ENCODE data around the gene VTI1A. TPM values are rescaled to one million over a fixed set of nuclear protein-coding genes. Genes with fewer than 3 reads are reported as not detected.
A peak's percentile ranks its signal among the peaks of the same experiment; 100 is the strongest.
"Not testable (repeated sequence)": the region's sequence is repeated elsewhere in the genome, so short reads cannot be mapped to it uniquely, and the experiment has no call there.

The VTI1A gene
- total RNA-seq, 3 donors from 2014 or later: 36.2 to 55.9 (median 44.4) TPM

DNA sequence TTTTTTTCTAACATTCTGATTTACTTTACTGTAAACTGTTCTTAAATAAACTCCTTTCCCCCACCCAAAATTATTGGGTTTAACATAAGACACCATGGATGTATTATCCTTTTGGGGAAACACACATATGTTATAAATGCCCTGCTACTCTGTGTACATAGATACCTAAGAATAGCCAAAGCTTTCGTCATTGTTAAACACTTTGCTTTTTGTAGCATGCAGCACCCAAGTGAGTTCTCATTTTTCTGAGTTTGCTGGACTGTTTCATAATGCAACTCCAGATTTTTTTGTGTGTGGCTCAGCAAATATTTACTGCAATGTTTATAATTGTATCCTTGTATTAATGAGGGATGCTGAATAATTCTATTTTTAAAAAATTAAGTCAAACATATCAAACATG is 86.9 kb downstream of the VTI1A start:
- H3K4me3 ChIP-seq: no peak overlapping the region
- TF ChIP-seq, protein P1, sequence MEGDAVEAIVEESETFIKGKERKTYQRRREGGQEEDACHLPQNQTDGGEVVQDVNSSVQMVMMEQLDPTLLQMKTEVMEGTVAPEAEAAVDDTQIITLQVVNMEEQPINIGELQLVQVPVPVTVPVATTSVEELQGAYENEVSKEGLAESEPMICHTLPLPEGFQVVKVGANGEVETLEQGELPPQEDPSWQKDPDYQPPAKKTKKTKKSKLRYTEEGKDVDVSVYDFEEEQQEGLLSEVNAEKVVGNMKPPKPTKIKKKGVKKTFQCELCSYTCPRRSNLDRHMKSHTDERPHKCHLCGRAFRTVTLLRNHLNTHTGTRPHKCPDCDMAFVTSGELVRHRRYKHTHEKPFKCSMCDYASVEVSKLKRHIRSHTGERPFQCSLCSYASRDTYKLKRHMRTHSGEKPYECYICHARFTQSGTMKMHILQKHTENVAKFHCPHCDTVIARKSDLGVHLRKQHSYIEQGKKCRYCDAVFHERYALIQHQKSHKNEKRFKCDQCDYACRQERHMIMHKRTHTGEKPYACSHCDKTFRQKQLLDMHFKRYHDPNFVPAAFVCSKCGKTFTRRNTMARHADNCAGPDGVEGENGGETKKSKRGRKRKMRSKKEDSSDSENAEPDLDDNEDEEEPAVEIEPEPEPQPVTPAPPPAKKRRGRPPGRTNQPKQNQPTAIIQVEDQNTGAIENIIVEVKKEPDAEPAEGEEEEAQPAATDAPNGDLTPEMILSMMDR (IDR thresholded peaks at IDR 0.05): no peak
- no peak for ATAC-seq
- no peaks in the 10 kb centered on the region for H3K4me1 ChIP-seq (ENCODE audit: low read depth)
- no peaks in the 10 kb centered on the region for H3K9me3 ChIP-seq
- no peaks in the 10 kb centered on the region for H3K36me3 ChIP-seq (ENCODE audit: low read depth)
- no peak for DNase-seq
- intact Hi-C loops (cut with DNase I, micrococcal nuclease): no loop called here

- TF ChIP-seq, protein P1 (IDR thresholded peaks at IDR 0.05): no peak
- intact Hi-C loops (cut with DNase I, micrococcal nuclease): no loop called here
- DNase-seq: no peak
- Histone ChIP-seq H3K9me3 (no peaks in the 10 kb centered on the region), H3K4me1 (ENCODE audit: low read depth) (no peaks in the 10 kb centered on the region), H3K36me3 (ENCODE audit: low read depth) (no peaks in the 10 kb centered on the region), H3K4me3 (no peak overlapping the region)
- peak; percentile 56 for ATAC-seq
Observed at GRCh38 chr10:112535531-112535951, 88.5 kb downstream of the VTI1A start.

GRCh38 chr10:112536663-112537062 is 89.6 kb downstream of the VTI1A start:
- DNase-seq: no peak
- TF ChIP-seq, protein P1 (IDR thresholded peaks at IDR 0.05): no peak
- Histone ChIP-seq H3K9me3 (no peaks in the 10 kb centered on the region), H3K4me1 (ENCODE audit: low read depth) (no peaks in the 10 kb centered on the region), H3K4me3 (no peak overlapping the region), H3K36me3 (ENCODE audit: low read depth) (no peaks in the 10 kb centered on the region)
- intact Hi-C loops (cut with DNase I, micrococcal nuclease): no loop called here
- no peak for ATAC-seq

GRCh38 chr10:112538168-112538567 is 91.2 kb downstream of the VTI1A start:
- no peak overlapping the region for H3K4me3 ChIP-seq
- intact Hi-C loops (cut with DNase I, micrococcal nuclease): no loop called here
- no peaks in the 10 kb centered on the region for H3K4me1 ChIP-seq (ENCODE audit: low read depth)
- H3K9me3 ChIP-seq: no peaks in the 10 kb centered on the region
- no peak for ATAC-seq
- TF ChIP-seq, protein P1 (IDR thresholded peaks at IDR 0.05): no peak
- H3K36me3 ChIP-seq (ENCODE audit: low read depth): no peaks in the 10 kb centered on the region
- DNase-seq: no peak

- H3K9me3 ChIP-seq: no peaks in the 10 kb centered on the region
- no peaks in the 10 kb centered on the region for H3K36me3 ChIP-seq (ENCODE audit: low read depth)
- DNase-seq (no peak), ATAC-seq (no peak)
- no peaks in the 10 kb centered on the region for H3K4me1 ChIP-seq (ENCODE audit: low read depth)
- intact Hi-C loops (cut with DNase I, micrococcal nuclease): no loop called here
- TF ChIP-seq, protein P1 (IDR thresholded peaks at IDR 0.05): no peak
- H3K4me3 ChIP-seq: no peak overlapping the region
Observed at GRCh38 chr10:112539340-112539739, 92.3 kb downstream of the VTI1A start.

GRCh38 chr10:112542823-112543222 is 95.8 kb downstream of the VTI1A start:
- H3K4me3 ChIP-seq; H3K36me3 ChIP-seq (ENCODE audit: low read depth); H3K9me3 ChIP-seq; DNase-seq; intact Hi-C loops (cut with DNase I, micrococcal nuclease); ATAC-seq; H3K4me1 ChIP-seq (ENCODE audit: low read depth): not testable (repeated sequence)
